GM12878 (cell line): ENCODE measurements around the gene KIAA1671.

ENCODE experiments used
- BRCA1 ChIP-seq: IDR thresholded peaks from 2 replicates; pipeline ENCODE4 v1.6.1; 2011; ENCODE audit warnings: low read depth, low read length, improper control_type of control experiment
- CHD2 ChIP-seq: IDR thresholded peaks from 2 replicates; pipeline ENCODE4 v1.6.1; 2011; ENCODE audit warnings: low read depth, low read length, improper control_type of control experiment, borderline replicate concordance
- EGR1 ChIP-seq, 2 experiments: IDR thresholded peaks; 1 replicate in 1 of 2; 2 replicates in 1 of 2; pipeline ENCODE4 v1.6.1; 2011 to 2012; ENCODE audit warnings: low read depth in 2 of 2, low read length in 2 of 2, borderline replicate concordance in 1 of 2, mild to moderate bottlenecking in 1 of 2, moderate library complexity in 1 of 2
- ESRRA ChIP-seq: IDR thresholded peaks from 2 replicates; pipeline ENCODE4 v1.6.1; 2012; ENCODE audit warnings: mild to moderate bottlenecking, low read length, improper control_type of control experiment
- GABPA ChIP-seq: IDR thresholded peaks from 2 replicates; pipeline ENCODE4 v1.6.1; 2014; ENCODE audit warnings: antibody characterized with exemption, low read depth, mild to moderate bottlenecking, inconsistent platforms
- HDAC6 ChIP-seq: fragments of 200-600 bp; sonication (generic); IDR thresholded peaks from one replicate; pipeline ENCODE4 v1.8.0; 2017; ENCODE audit warnings: antibody characterized with exemption; ENCODE audit not compliant: unreplicated experiment
- NRF1 ChIP-seq: conservative IDR thresholded peaks from 2 replicates; pipeline ENCODE4 v1.6.1; 2011; ENCODE audit warnings: mild to moderate bottlenecking, low read depth, low read length, improper control_type of control experiment
- POLR2A ChIP-seq: IDR thresholded peaks from 2 replicates; pipeline ENCODE4 v1.6.1; 2011; ENCODE audit warnings: low read depth, mild to moderate bottlenecking, low read length
- ZNF24 ChIP-seq: fragments of 450-650 bp; IDR thresholded peaks from 2 replicates; pipeline ENCODE4 v1.6.1; 2017; ENCODE audit warnings: antibody characterized with exemption, mild to moderate bottlenecking
- TF ChIP-seq, protein P1 (sequence below): IDR thresholded peaks from 2 replicates; pipeline ENCODE4 v1.6.1; 2012; ENCODE audit warnings: mild to moderate bottlenecking, low read depth, low read length
- TF ChIP-seq, protein P2 (sequence below): IDR thresholded peaks from 2 replicates; pipeline ENCODE4 v1.6.1; 2012; ENCODE audit warnings: low read length, inconsistent platforms
- TF ChIP-seq, protein P3 (sequence below): fragments of 450-650 bp; IDR thresholded peaks from 2 replicates; pipeline ENCODE4 v1.6.1; 2017; ENCODE audit warnings: antibody characterized with exemption, mild to moderate bottlenecking, moderate library complexity

DNA sequence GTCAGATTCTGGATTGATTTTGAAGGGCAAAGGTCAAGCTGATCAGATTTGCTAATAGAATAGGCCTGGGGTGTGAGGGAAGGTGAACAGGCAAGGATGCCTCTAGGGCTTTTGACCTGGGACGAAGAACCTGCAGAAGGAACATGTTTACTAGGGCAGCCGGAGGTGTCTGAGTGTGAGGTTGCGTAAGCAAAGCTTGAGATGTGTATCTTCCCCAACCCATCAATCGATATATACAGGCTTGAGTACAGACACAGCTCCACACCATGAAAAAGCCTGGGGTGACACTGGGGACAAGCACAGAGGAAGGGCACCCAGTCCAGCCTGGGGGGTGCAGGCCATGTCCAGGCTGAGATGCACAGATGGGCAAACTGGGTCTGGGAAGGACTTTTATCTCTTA lies 7.1 kb upstream of the KIAA1671 start:
- TF ChIP-seq, protein P1, sequence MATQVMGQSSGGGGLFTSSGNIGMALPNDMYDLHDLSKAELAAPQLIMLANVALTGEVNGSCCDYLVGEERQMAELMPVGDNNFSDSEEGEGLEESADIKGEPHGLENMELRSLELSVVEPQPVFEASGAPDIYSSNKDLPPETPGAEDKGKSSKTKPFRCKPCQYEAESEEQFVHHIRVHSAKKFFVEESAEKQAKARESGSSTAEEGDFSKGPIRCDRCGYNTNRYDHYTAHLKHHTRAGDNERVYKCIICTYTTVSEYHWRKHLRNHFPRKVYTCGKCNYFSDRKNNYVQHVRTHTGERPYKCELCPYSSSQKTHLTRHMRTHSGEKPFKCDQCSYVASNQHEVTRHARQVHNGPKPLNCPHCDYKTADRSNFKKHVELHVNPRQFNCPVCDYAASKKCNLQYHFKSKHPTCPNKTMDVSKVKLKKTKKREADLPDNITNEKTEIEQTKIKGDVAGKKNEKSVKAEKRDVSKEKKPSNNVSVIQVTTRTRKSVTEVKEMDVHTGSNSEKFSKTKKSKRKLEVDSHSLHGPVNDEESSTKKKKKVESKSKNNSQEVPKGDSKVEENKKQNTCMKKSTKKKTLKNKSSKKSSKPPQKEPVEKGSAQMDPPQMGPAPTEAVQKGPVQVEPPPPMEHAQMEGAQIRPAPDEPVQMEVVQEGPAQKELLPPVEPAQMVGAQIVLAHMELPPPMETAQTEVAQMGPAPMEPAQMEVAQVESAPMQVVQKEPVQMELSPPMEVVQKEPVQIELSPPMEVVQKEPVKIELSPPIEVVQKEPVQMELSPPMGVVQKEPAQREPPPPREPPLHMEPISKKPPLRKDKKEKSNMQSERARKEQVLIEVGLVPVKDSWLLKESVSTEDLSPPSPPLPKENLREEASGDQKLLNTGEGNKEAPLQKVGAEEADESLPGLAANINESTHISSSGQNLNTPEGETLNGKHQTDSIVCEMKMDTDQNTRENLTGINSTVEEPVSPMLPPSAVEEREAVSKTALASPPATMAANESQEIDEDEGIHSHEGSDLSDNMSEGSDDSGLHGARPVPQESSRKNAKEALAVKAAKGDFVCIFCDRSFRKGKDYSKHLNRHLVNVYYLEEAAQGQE: no peak
- no peak for TF ChIP-seq CHD2
- TF ChIP-seq HDAC6: no peak
- no peak for TF ChIP-seq NRF1
- TF ChIP-seq GABPA: no peak
- TF ChIP-seq, protein P2, sequence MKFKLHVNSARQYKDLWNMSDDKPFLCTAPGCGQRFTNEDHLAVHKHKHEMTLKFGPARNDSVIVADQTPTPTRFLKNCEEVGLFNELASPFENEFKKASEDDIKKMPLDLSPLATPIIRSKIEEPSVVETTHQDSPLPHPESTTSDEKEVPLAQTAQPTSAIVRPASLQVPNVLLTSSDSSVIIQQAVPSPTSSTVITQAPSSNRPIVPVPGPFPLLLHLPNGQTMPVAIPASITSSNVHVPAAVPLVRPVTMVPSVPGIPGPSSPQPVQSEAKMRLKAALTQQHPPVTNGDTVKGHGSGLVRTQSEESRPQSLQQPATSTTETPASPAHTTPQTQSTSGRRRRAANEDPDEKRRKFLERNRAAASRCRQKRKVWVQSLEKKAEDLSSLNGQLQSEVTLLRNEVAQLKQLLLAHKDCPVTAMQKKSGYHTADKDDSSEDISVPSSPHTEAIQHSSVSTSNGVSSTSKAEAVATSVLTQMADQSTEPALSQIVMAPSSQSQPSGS: no peak
- no peak for TF ChIP-seq ZNF24
- TF ChIP-seq ESRRA: no peak
- no peak for TF ChIP-seq BRCA1
- no peak for TF ChIP-seq EGR1 (IDR thresholded peaks at IDR 0.05; ENCODE audit: borderline replicate concordance in 1 of 2, low read depth in 2 of 2, low read length in 2 of 2)
- no peak for TF ChIP-seq POLR2A
- TF ChIP-seq, protein P3, sequence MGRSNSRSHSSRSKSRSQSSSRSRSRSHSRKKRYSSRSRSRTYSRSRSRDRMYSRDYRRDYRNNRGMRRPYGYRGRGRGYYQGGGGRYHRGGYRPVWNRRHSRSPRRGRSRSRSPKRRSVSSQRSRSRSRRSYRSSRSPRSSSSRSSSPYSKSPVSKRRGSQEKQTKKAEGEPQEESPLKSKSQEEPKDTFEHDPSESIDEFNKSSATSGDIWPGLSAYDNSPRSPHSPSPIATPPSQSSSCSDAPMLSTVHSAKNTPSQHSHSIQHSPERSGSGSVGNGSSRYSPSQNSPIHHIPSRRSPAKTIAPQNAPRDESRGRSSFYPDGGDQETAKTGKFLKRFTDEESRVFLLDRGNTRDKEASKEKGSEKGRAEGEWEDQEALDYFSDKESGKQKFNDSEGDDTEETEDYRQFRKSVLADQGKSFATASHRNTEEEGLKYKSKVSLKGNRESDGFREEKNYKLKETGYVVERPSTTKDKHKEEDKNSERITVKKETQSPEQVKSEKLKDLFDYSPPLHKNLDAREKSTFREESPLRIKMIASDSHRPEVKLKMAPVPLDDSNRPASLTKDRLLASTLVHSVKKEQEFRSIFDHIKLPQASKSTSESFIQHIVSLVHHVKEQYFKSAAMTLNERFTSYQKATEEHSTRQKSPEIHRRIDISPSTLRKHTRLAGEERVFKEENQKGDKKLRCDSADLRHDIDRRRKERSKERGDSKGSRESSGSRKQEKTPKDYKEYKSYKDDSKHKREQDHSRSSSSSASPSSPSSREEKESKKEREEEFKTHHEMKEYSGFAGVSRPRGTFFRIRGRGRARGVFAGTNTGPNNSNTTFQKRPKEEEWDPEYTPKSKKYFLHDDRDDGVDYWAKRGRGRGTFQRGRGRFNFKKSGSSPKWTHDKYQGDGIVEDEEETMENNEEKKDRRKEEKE: no peak
